ENCODE results near the gene HMG20B.

Gene HMG20B

DNA sequence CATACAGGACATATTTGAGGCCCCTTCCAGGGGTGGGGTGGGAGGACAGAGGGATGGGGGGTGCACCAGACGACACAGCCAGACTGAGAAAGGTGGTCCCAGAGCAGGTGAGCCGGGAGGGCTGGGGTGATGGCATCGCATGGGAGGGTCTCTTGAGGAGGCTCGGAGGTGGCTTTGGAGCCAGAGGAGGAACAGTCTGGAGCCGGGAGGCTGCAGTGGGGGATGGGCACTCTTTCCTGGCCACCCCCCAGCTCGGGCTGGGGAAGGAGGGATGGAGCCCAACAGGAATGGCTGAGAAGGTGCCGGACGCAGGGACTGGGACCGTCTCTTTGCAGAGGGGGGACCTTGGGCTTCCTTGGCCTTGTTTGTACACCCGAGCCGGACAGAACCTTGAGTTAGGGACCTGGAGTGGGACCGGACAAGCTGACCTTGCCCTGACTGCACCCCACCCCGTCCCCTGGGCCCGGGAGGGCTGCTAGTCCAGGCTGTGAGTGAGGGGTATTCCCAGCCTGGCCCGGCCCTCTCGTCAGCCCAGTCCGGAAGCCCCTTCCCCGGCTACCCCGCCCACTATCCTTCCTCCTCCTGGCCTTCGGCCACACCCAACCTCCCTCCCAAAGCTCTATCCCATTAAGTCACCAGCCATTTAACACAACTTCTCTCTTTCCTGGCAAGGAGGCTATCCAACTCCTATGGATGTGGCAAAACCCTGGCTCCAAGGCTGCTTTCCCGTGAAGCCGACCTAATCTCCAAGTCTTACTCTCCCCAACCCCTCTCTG is 34.7 kb downstream of the HMG20B start:
- Histone ChIP-seq H2AFZ (ENCODE audit: low read length) (no peak overlapping the region), H3K79me2 (ENCODE audit: low read length) (no peaks in the 10 kb centered on the region), H4K20me1 (ENCODE audit: insufficient read depth, low read length) (no peaks in the 10 kb centered on the region), H3K4me2 (ENCODE audit: low read depth, low read length) (no peak overlapping the region), H3K36me3 (replicated peaks; ENCODE audit: insufficient read depth, low read length) (peaks cover 8% of the 10 kb centered on the region; the same call in 1 of the 2 replicates), H3K9me3 (replicated peaks; ENCODE audit: insufficient read depth, low read length) (no peaks in the 10 kb centered on the region), H3K4me1 (ENCODE audit: low read length) (peaks cover 11% of the 10 kb centered on the region; the same call in 1 of the 2 replicates), H3K4me3 (ENCODE audit: low read length) (no peak overlapping the region), H3K9me2 (replicated peaks; ENCODE audit: insufficient read depth, low read length) (no peaks in the 10 kb centered on the region), H3F3A (ENCODE audit: insufficient read depth, low read length) (peaks cover 6% of the 10 kb centered on the region; the same call in 1 of the 2 replicates), H3K27me3 (replicated peaks; ENCODE audit: insufficient read depth, low read length) (peaks cover 13% of the 10 kb centered on the region), H3K27ac (ENCODE audit: low read length) (no peak overlapping the region), H3K9ac (ENCODE audit: low read length) (no peak overlapping the region)
- TF ChIP-seq EZH2phosphoT487 (IDR thresholded peaks at IDR 0.05; ENCODE audit: low read length) (no peak), CTCF (IDR thresholded peaks at IDR 0.05; ENCODE audit: low read length) (no peak)
- DNase-seq = no peak

- Histone ChIP-seq H2AFZ (ENCODE audit: low read length) (no peak overlapping the region), H3K9me2 (replicated peaks; ENCODE audit: insufficient read depth, low read length) (no peaks in the 10 kb centered on the region), H3K4me2 (ENCODE audit: low read depth, low read length) (no peak overlapping the region), H3K9me3 (replicated peaks; ENCODE audit: insufficient read depth, low read length) (no peaks in the 10 kb centered on the region), H3K9ac (ENCODE audit: low read length) (no peak overlapping the region), H3K4me1 (ENCODE audit: low read length) (peaks cover 11% of the 10 kb centered on the region; the same call in 1 of the 2 replicates), H3K27me3 (replicated peaks; ENCODE audit: insufficient read depth, low read length) (peaks cover 9% of the 10 kb centered on the region), H3K79me2 (ENCODE audit: low read length) (no peaks in the 10 kb centered on the region), H3F3A (ENCODE audit: insufficient read depth, low read length) (peaks cover 6% of the 10 kb centered on the region; the same call in 1 of the 2 replicates), H4K20me1 (ENCODE audit: insufficient read depth, low read length) (no peaks in the 10 kb centered on the region), H3K36me3 (replicated peaks; ENCODE audit: insufficient read depth, low read length) (peaks cover 8% of the 10 kb centered on the region; the same call in 1 of the 2 replicates), H3K27ac (ENCODE audit: low read length) (no peak overlapping the region), H3K4me3 (ENCODE audit: low read length) (no peak overlapping the region)
- TF ChIP-seq EZH2phosphoT487 (IDR thresholded peaks at IDR 0.05; ENCODE audit: low read length) (no peak), CTCF (IDR thresholded peaks at IDR 0.05; ENCODE audit: low read length) (no peak), EZH2 (optimal IDR thresholded peaks at IDR 0.05; ENCODE audit: low read depth, low read length) (no peak)
- DNase-seq = no peak
These were observed 35.4 kb downstream of the HMG20B start for GRCh38 chr19:3608079-3608641.

DNA sequence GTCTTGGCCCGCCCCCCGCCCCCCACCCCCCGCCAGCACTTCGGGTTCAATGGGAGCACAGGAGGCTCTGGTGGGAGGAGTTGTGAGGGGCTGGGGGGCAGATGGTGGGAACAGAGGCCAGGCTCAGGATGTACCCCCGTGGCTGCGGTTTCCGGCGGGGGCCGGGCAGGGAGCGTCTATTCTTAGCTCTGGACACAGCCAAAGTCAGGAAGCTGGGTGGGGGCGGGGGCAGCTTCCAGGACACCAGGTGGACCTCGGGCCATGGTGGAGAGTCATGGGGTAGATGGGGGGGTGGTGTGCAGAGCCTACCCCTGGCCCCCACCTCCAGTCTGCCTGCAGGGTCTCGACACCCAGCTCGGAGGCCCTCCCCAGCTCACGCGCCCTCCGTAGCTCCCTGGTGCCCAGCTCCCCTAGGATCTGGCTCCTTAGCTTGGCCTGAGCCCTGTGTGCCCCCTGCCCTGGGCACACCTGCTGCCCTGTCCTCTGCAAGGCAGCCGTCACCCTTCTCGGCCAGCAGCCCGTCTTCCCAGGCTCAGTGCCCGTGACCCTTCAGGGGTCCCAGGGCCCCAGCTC is 36.1 kb downstream of the HMG20B start:
- Histone ChIP-seq H3K79me2 (ENCODE audit: low read length) (no peaks in the 10 kb centered on the region), H2AFZ (ENCODE audit: low read length) (no peak overlapping the region), H3K4me2 (ENCODE audit: low read depth, low read length) (no peak overlapping the region), H3K27ac (ENCODE audit: low read length) (no peak overlapping the region), H3K4me1 (ENCODE audit: low read length) (peaks cover 11% of the 10 kb centered on the region; the same call in 1 of the 2 replicates), H3K27me3 (replicated peaks; ENCODE audit: insufficient read depth, low read length) (peaks cover 3% of the 10 kb centered on the region; the same call in 1 of the 2 replicates), H3K9ac (ENCODE audit: low read length) (no peak overlapping the region), H3F3A (ENCODE audit: insufficient read depth, low read length) (peaks cover 6% of the 10 kb centered on the region; the same call in 1 of the 2 replicates), H3K36me3 (replicated peaks; ENCODE audit: insufficient read depth, low read length) (peaks cover 8% of the 10 kb centered on the region; the same call in 1 of the 2 replicates), H4K20me1 (ENCODE audit: insufficient read depth, low read length) (no peaks in the 10 kb centered on the region), H3K9me3 (replicated peaks; ENCODE audit: insufficient read depth, low read length) (no peaks in the 10 kb centered on the region), H3K9me2 (replicated peaks; ENCODE audit: insufficient read depth, low read length) (no peaks in the 10 kb centered on the region), H3K4me3 (ENCODE audit: low read length) (no peak overlapping the region)
- DNase-seq = no peak
- TF ChIP-seq CTCF (IDR thresholded peaks at IDR 0.05; ENCODE audit: low read length) = no peak
- no peak for TF ChIP-seq EZH2phosphoT487 (IDR thresholded peaks at IDR 0.05; ENCODE audit: low read length)
- TF ChIP-seq EZH2 (optimal IDR thresholded peaks at IDR 0.05; ENCODE audit: low read depth, low read length) = no peak
